Liver (tissue), 9 donors: ENCODE measurements around the gene LOXL3. TPM values are rescaled to one million over a fixed set of nuclear protein-coding genes. Genes with fewer than 3 reads are reported as not detected.

Experiments used
- DNase-seq: peaks from one replicate; pipeline ENCODE4 v3.0.0-alpha.2; 2017; ENCODE audit warnings: low spot score
- H3K27ac ChIP-seq, 2 donors: one replicate each; pipeline ENCODE4 v1.7.0; 2013; ENCODE audit warnings: inconsistent platforms in 2 of 2, low read length in 2 of 2, control low read depth in 1 of 2, low read depth in 1 of 2, mild to moderate bottlenecking in 1 of 2
- H3K27me3 ChIP-seq, 4 donors: one replicate each; pipeline versions ENCODE4 v1.6.1 to v1.7.0; 2013; ENCODE audit warnings: low read length in 3 of 4, inconsistent platforms in 1 of 4, mild to moderate bottlenecking in 1 of 4, moderate library complexity in 1 of 4; ENCODE audit not compliant: control insufficient read depth in 4 of 4, insufficient read depth in 4 of 4
- H3K36me3 ChIP-seq, 4 donors: one replicate each; pipeline versions ENCODE4 v1.6.1 to v1.7.0; 2013; ENCODE audit warnings: low read length in 3 of 4, mild to moderate bottlenecking in 3 of 4, low read depth in 1 of 4, moderate library complexity in 1 of 4; ENCODE audit not compliant: control insufficient read depth in 4 of 4, insufficient read depth in 3 of 4
- H3K4me1 ChIP-seq, 4 donors: one replicate each; pipeline versions ENCODE4 v1.6.1 to v1.7.0; 2013; ENCODE audit warnings: low read length in 3 of 4, mild to moderate bottlenecking in 3 of 4, moderate library complexity in 1 of 4; ENCODE audit not compliant: control insufficient read depth in 4 of 4, insufficient read depth in 4 of 4
- H3K4me3 ChIP-seq, 3 donors: one replicate each; pipeline versions ENCODE4 v1.6.1 to v1.7.0; 2013; ENCODE audit warnings: low read length in 3 of 3, control low read depth in 1 of 3, low read depth in 1 of 3, mild to moderate bottlenecking in 1 of 3
- H3K9ac ChIP-seq, 2 donors: one replicate each; pipeline ENCODE4 v1.7.0; 2013; ENCODE audit warnings: low read length in 2 of 2, mild to moderate bottlenecking in 2 of 2, moderate library complexity in 2 of 2, control low read depth in 1 of 2, low read depth in 1 of 2
- H3K9me3 ChIP-seq, 4 donors: one replicate each; pipeline versions ENCODE4 v1.6.1 to v1.7.0; 2013; ENCODE audit warnings: low read length in 3 of 4; ENCODE audit not compliant: control insufficient read depth in 4 of 4
- EGR1 ChIP-seq, 2 donors: IDR thresholded peaks; 2 replicates each; pipeline ENCODE4 v1.6.1; 2016 to 2018; ENCODE audit warnings: antibody characterized with exemption in 2 of 2, low read depth in 2 of 2
- FOXA1 ChIP-seq: IDR thresholded peaks from 2 replicates; pipeline ENCODE4 v1.6.1; 2016; ENCODE audit warnings: antibody characterized with exemption
- FOXA2 ChIP-seq: IDR thresholded peaks from 2 replicates; pipeline ENCODE4 v1.6.1; 2016; ENCODE audit warnings: antibody characterized with exemption
- GABPA ChIP-seq, 2 donors: IDR thresholded peaks in 1 of 2; conservative IDR thresholded peaks in 1 of 2; 2 replicates each; pipeline ENCODE4 v1.6.1; 2016; ENCODE audit warnings: antibody characterized with exemption in 2 of 2, mild to moderate bottlenecking in 1 of 2, moderate library complexity in 1 of 2
- HNF4A ChIP-seq, 2 donors: conservative IDR thresholded peaks; 2 replicates each; pipeline ENCODE4 v1.6.1; 2016; ENCODE audit warnings: antibody characterized with exemption in 2 of 2, mild to moderate bottlenecking in 2 of 2
- HNF4G ChIP-seq: IDR thresholded peaks from 2 replicates; pipeline ENCODE4 v1.6.1; 2016; ENCODE audit warnings: antibody characterized with exemption
- JUND ChIP-seq, 2 donors: IDR thresholded peaks; 2 replicates each; pipeline ENCODE4 v1.6.1; 2016; ENCODE audit warnings: antibody characterized with exemption in 2 of 2
- NR2F2 ChIP-seq: IDR thresholded peaks from 2 replicates; pipeline ENCODE4 v1.6.1; 2016; ENCODE audit warnings: antibody characterized with exemption
- RAD21 ChIP-seq, 2 donors: IDR thresholded peaks; 2 replicates each; pipeline ENCODE4 v1.6.1; 2016; ENCODE audit warnings: antibody characterized with exemption in 2 of 2, mild to moderate bottlenecking in 2 of 2
- RXRA ChIP-seq, 2 donors: IDR thresholded peaks; 2 replicates each; pipeline ENCODE4 v1.6.1; 2017 to 2018; ENCODE audit warnings: antibody characterized with exemption in 2 of 2, mild to moderate bottlenecking in 1 of 2
- SP1 ChIP-seq: IDR thresholded peaks from 2 replicates; pipeline ENCODE4 v1.6.1; 2018; ENCODE audit warnings: antibody characterized with exemption, mild to moderate bottlenecking
- TAF1 ChIP-seq: conservative IDR thresholded peaks from 2 replicates; pipeline ENCODE4 v1.6.1; 2016; ENCODE audit warnings: antibody characterized with exemption, mild to moderate bottlenecking
- YY1 ChIP-seq: IDR thresholded peaks from 2 replicates; pipeline ENCODE4 v1.6.1; 2016; ENCODE audit warnings: antibody characterized with exemption, mild to moderate bottlenecking
- WGBS: extraction: QIAGEN DNeasy Blood & Tissue Kit; methylation state at CpG from one replicate; pipeline ENCODE4 v1.1.7; 2013; 5-methylcytosine and 5-hydroxymethylcytosine counted together
- polyA plus RNA-seq, 2 donors: library from polyadenylated mRNA; stranded (reverse) in 1 of 2; unstranded in 1 of 2; fragments of 200-250 nt in 1 of 2; fragments of >200 nt in 1 of 2; fragmentation: Nextera tagmentation in 1 of 2; extraction: Ambion mirVana in 1 of 2; gene quantifications; one replicate each; pipeline versions ENCODE4 v1.2.1 to v1.2.3, GENCODE V29; 2013 to 2015
- total RNA-seq, 2 donors: library from RNA; depleted of rRNA; stranded (reverse); fragments of >200 nt; gene quantifications; one replicate each; pipeline ENCODE4 v1.2.3, GENCODE V29; 2014
- TF ChIP-seq, protein P1 (sequence below): IDR thresholded peaks from 2 replicates; pipeline ENCODE4 v1.6.1; 2016; ENCODE audit warnings: antibody characterized with exemption
- TF ChIP-seq, protein P2 (sequence below): IDR thresholded peaks from 2 replicates; pipeline ENCODE4 v1.6.1; 2016; ENCODE audit warnings: antibody characterized with exemption
- TF ChIP-seq, protein P3 (sequence below): fragments of 150-350 bp; IDR thresholded peaks from 2 replicates; pipeline ENCODE4 v1.5.1; 2017; ENCODE audit warnings: improper control_type of control experiment, low read depth, low read length; ENCODE audit not compliant: missing input control
- TF ChIP-seq, protein P4 (sequence below): IDR thresholded peaks from 2 replicates; pipeline ENCODE4 v1.6.1; 2016; ENCODE audit warnings: antibody characterized with exemption, mild to moderate bottlenecking
- TF ChIP-seq, protein P5 (sequence below): IDR thresholded peaks from 2 replicates; pipeline ENCODE4 v1.6.1; 2016; ENCODE audit warnings: antibody characterized with exemption
- donor health status: healthy.
- donor health status: healthy.
- donor health status: healthy.
- donor health status: healthy.
- donor health status: healthy.

LOXL3 gene
- total and polyA plus RNA-seq, 4 donors, result 0.31 to 2.8 (median 1.3) TPM

DNA sequence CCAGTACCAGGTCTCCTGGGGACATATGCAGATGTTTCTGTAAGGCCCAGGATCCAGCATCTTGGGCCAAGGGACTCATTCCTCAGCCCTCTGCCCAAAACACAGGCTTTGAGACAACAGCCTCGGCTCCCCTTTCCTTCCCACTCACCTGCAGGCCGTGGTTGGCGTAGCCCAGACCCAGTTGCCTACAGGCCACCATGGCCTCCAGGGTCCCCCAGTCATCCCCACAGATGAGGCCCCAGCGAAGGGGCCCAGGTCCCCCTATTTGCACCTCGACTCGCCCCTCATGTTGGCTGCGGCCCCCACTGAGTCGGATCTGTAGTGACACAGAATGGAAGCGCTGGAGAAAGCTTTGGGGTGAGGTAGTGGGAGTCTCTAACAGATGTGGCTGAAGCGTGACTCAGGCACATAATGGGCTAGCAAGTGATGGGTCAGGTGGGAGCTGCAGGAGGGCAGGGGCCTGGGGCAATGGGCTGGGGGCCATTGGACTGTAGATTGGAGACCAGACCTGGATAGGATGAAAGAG is 18.2 kb downstream of the LOXL3 start:
- no peak for DNase-seq
- H3K4me3 ChIP-seq, result no peak overlapping the region
- no peaks in the 10 kb centered on the region for H3K27me3 ChIP-seq
- H3K4me1 ChIP-seq, result peaks cover 2 to 8% (median 7%) of the 10 kb centered on the region in 4 donors
- no peak for TF ChIP-seq RXRA (IDR thresholded peaks at IDR 0.05)
- TF ChIP-seq, protein P1, sequence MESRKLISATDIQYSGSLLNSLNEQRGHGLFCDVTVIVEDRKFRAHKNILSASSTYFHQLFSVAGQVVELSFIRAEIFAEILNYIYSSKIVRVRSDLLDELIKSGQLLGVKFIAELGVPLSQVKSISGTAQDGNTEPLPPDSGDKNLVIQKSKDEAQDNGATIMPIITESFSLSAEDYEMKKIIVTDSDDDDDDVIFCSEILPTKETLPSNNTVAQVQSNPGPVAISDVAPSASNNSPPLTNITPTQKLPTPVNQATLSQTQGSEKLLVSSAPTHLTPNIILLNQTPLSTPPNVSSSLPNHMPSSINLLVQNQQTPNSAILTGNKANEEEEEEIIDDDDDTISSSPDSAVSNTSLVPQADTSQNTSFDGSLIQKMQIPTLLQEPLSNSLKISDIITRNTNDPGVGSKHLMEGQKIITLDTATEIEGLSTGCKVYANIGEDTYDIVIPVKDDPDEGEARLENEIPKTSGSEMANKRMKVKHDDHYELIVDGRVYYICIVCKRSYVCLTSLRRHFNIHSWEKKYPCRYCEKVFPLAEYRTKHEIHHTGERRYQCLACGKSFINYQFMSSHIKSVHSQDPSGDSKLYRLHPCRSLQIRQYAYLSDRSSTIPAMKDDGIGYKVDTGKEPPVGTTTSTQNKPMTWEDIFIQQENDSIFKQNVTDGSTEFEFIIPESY, result no peak
- no peak for TF ChIP-seq HNF4G
- TF ChIP-seq, protein P2, sequence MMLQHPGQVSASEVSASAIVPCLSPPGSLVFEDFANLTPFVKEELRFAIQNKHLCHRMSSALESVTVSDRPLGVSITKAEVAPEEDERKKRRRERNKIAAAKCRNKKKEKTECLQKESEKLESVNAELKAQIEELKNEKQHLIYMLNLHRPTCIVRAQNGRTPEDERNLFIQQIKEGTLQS, result no peak
- TF ChIP-seq EGR1 (IDR thresholded peaks at IDR 0.05; ENCODE audit: low read depth in 2 of 2), result no peak
- TF ChIP-seq GABPA (IDR thresholded peaks at IDR 0.05 in 1 of 2, conservative IDR thresholded peaks at IDR 0.05 in 1 of 2), result no peak
- no peak for TF ChIP-seq SP1
- no peak for TF ChIP-seq FOXA2
- no peak for TF ChIP-seq FOXA1
- no peak for TF ChIP-seq NR2F2
- TF ChIP-seq JUND (IDR thresholded peaks at IDR 0.05), result no peak
- TF ChIP-seq HNF4A (conservative IDR thresholded peaks at IDR 0.05), result no peak
- TF ChIP-seq, protein P3, sequence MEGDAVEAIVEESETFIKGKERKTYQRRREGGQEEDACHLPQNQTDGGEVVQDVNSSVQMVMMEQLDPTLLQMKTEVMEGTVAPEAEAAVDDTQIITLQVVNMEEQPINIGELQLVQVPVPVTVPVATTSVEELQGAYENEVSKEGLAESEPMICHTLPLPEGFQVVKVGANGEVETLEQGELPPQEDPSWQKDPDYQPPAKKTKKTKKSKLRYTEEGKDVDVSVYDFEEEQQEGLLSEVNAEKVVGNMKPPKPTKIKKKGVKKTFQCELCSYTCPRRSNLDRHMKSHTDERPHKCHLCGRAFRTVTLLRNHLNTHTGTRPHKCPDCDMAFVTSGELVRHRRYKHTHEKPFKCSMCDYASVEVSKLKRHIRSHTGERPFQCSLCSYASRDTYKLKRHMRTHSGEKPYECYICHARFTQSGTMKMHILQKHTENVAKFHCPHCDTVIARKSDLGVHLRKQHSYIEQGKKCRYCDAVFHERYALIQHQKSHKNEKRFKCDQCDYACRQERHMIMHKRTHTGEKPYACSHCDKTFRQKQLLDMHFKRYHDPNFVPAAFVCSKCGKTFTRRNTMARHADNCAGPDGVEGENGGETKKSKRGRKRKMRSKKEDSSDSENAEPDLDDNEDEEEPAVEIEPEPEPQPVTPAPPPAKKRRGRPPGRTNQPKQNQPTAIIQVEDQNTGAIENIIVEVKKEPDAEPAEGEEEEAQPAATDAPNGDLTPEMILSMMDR, result no peak
- no peak for TF ChIP-seq RAD21 (IDR thresholded peaks at IDR 0.05)
- no peak for TF ChIP-seq TAF1
- TF ChIP-seq, protein P4, sequence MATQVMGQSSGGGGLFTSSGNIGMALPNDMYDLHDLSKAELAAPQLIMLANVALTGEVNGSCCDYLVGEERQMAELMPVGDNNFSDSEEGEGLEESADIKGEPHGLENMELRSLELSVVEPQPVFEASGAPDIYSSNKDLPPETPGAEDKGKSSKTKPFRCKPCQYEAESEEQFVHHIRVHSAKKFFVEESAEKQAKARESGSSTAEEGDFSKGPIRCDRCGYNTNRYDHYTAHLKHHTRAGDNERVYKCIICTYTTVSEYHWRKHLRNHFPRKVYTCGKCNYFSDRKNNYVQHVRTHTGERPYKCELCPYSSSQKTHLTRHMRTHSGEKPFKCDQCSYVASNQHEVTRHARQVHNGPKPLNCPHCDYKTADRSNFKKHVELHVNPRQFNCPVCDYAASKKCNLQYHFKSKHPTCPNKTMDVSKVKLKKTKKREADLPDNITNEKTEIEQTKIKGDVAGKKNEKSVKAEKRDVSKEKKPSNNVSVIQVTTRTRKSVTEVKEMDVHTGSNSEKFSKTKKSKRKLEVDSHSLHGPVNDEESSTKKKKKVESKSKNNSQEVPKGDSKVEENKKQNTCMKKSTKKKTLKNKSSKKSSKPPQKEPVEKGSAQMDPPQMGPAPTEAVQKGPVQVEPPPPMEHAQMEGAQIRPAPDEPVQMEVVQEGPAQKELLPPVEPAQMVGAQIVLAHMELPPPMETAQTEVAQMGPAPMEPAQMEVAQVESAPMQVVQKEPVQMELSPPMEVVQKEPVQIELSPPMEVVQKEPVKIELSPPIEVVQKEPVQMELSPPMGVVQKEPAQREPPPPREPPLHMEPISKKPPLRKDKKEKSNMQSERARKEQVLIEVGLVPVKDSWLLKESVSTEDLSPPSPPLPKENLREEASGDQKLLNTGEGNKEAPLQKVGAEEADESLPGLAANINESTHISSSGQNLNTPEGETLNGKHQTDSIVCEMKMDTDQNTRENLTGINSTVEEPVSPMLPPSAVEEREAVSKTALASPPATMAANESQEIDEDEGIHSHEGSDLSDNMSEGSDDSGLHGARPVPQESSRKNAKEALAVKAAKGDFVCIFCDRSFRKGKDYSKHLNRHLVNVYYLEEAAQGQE, result no peak
- TF ChIP-seq, protein P5, sequence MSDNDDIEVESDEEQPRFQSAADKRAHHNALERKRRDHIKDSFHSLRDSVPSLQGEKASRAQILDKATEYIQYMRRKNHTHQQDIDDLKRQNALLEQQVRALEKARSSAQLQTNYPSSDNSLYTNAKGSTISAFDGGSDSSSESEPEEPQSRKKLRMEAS, result no peak
- no peak for TF ChIP-seq YY1
- WGBS, result 89% methylated on average over 10 of the region's 10 CpGs
- H3K36me3 ChIP-seq, result peaks cover 0 to 6% (median 0%) of the 10 kb centered on the region in 4 donors
- H3K9ac ChIP-seq, result no peak overlapping the region
- H3K27ac ChIP-seq, result no peak overlapping the region
- H3K9me3 ChIP-seq, result no peaks in the 10 kb centered on the region
